ENCODE data around the gene SERPINB1.

DNA sequence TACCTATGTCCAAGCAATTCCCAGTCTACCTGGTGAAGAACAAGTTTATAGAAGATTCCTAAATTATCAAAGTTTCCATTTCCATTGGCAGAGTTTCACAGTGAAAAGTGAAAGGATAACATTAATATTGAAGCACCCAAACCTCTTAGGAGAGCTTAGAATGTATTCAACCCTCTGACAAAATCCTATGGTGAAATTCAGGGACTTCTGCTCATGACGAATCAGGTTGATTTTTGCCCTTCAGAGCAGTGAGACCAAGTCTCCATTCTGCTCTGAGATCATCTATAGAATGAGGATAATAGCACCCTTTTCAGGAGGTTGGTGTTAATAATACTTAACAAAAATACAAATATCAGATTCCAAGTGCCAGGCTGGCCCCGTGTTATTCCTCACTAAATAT, 15.5 kb downstream of the SERPINB1 start:
- TF ChIP-seq, protein P1, sequence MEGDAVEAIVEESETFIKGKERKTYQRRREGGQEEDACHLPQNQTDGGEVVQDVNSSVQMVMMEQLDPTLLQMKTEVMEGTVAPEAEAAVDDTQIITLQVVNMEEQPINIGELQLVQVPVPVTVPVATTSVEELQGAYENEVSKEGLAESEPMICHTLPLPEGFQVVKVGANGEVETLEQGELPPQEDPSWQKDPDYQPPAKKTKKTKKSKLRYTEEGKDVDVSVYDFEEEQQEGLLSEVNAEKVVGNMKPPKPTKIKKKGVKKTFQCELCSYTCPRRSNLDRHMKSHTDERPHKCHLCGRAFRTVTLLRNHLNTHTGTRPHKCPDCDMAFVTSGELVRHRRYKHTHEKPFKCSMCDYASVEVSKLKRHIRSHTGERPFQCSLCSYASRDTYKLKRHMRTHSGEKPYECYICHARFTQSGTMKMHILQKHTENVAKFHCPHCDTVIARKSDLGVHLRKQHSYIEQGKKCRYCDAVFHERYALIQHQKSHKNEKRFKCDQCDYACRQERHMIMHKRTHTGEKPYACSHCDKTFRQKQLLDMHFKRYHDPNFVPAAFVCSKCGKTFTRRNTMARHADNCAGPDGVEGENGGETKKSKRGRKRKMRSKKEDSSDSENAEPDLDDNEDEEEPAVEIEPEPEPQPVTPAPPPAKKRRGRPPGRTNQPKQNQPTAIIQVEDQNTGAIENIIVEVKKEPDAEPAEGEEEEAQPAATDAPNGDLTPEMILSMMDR (conservative IDR thresholded peaks at IDR 0.05; ENCODE audit: low read length) = no peak
- no peak for TF ChIP-seq EZH2phosphoT487 (IDR thresholded peaks at IDR 0.05; ENCODE audit: borderline replicate concordance, low read depth, low read length)
